ENCODE results near the gene POLR1D. TPM values are rescaled to one million over a fixed set of nuclear protein-coding genes. Genes with fewer than 3 reads are reported as not detected.

The POLR1D gene
- total RNA-seq = 56.9 and 57.2 TPM in 2 replicates

GRCh38 chr13:27621366-27622101, at the start of gene POLR1D:
POLR1D (plus strand) TSS chr13:27621892; CDS start chr13:27621984, 92 bp downstream.

GRCh38 chr13:27620377-27621115, 1.1 kb upstream of the POLR1D start, which contains the start of gene LNX2:
LNX2 (minus strand) TSS chr13:27620529; CDS start chr13:27581703, 38,826 bp downstream.

Other genes with a start within 250 kb of the POLR1D start
- gene GTF3A, start 197.3 kb upstream of the POLR1D start, total RNA-seq = 118 and 140 TPM in 2 replicates
- gene MTIF3, start 171.3 kb upstream of the POLR1D start, total RNA-seq = 57.7 and 64.5 TPM in 2 replicates
- 5.4 and 8.4 TPM in 2 replicates for gene LNX2, start 1.4 kb upstream of the POLR1D start, total RNA-seq
- gene GSX1, start 170.6 kb downstream of the POLR1D start, total RNA-seq = not detected in 2 replicates

Measured in uterine smooth muscle cell (primary cell).